NCI-H1417 treated with DMSO at 0.1 percent for 48 hours (cell line): ENCODE results near the gene RELL2.
"Not testable (repeated sequence)": the region's sequence is repeated elsewhere in the genome, so short reads cannot be mapped to it uniquely, and the experiment has no call there.

Experiments used
- DNase-seq: peaks from one replicate; lab custom pipeline; 2025; lab: John Stamatoyannopoulos, UW

The RELL2 gene

GRCh38 chr5:141636413-141637122, at the start of gene RELL2, which contains the start of gene HDAC3:
TSS of gene RELL2 (plus strand) at chr5:141636997. CDS start at chr5:141638226, 1,229 bp downstream.
TSS of gene HDAC3 (minus strand) at chr5:141636849. CDS start at chr5:141636790, 59 bp downstream.
- DNase-seq: peak; percentile 3

GRCh38 chr5:141590127-141590526, 46.7 kb upstream of the RELL2 start:
- DNase-seq: no peak

GRCh38 chr5:141596867-141597266, 39.9 kb upstream of the RELL2 start:
- no peak for DNase-seq

GRCh38 chr5:141597394-141597793, 39.4 kb upstream of the RELL2 start:
- DNase-seq: no peak

GRCh38 chr5:141597814-141598213, 39.0 kb upstream of the RELL2 start:
- no peak for DNase-seq

GRCh38 chr5:141598391-141599345, 38.1 kb upstream of the RELL2 start:
- DNase-seq: no peak

GRCh38 chr5:141602606-141603005, 34.2 kb upstream of the RELL2 start:
- DNase-seq: no peak

GRCh38 chr5:141603923-141604717, 32.7 kb upstream of the RELL2 start:
- DNase-seq: no peak

GRCh38 chr5:141605523-141606277, 31.1 kb upstream of the RELL2 start:
- no peak for DNase-seq

- DNase-seq: no peak
Observed at GRCh38 chr5:141608046-141608445, 28.8 kb upstream of the RELL2 start.

GRCh38 chr5:141608557-141608956, 28.2 kb upstream of the RELL2 start:
- DNase-seq: no peak

- DNase-seq: no peak
Observed at GRCh38 chr5:141609044-141609443, 27.8 kb upstream of the RELL2 start.

GRCh38 chr5:141609921-141610320, 26.9 kb upstream of the RELL2 start:
- DNase-seq: not testable (repeated sequence)

- no peak for DNase-seq
Observed at GRCh38 chr5:141611289-141611688, 25.5 kb upstream of the RELL2 start.

- DNase-seq: no peak
Observed at GRCh38 chr5:141613344-141613743, 23.5 kb upstream of the RELL2 start.

GRCh38 chr5:141615991-141616720, 20.6 kb upstream of the RELL2 start:
- DNase-seq: no peak

- no peak for DNase-seq
Observed at GRCh38 chr5:141617128-141617527, 19.7 kb upstream of the RELL2 start.

- DNase-seq: no peak
Observed at GRCh38 chr5:141617682-141618029, 19.1 kb upstream of the RELL2 start.

GRCh38 chr5:141618030-141618803, 18.6 kb upstream of the RELL2 start:
- DNase-seq: no peak
